Mesodermal cell (in vitro differentiated cells): ENCODE results near the gene WNT5B.

Source experiments
- H3K27ac ChIP-seq: 2 replicates; pipeline ENCODE4 v1.7.0; 2013; ENCODE audit warnings: mild to moderate bottlenecking, low read depth, low read length, moderate library complexity; ENCODE audit not compliant: severe bottlenecking
- H3K36me3 ChIP-seq: 2 replicates; pipeline ENCODE4 v1.7.1; 2013; ENCODE audit warnings: mild to moderate bottlenecking, low read length, moderate library complexity; ENCODE audit not compliant: control insufficient read depth, insufficient read depth
- H3K4me1 ChIP-seq: one replicate; pipeline ENCODE4 v1.7.1; 2013; ENCODE audit warnings: mild to moderate bottlenecking, low read length; ENCODE audit not compliant: insufficient read depth, control insufficient read depth, poor library complexity, severe bottlenecking
- H3K4me3 ChIP-seq: 2 replicates; pipeline ENCODE4 v1.7.0; 2013; ENCODE audit warnings: low read length, control low read depth, mild to moderate bottlenecking; ENCODE audit not compliant: insufficient read depth, poor library complexity, severe bottlenecking; ENCODE audit errors: extremely low read depth
- H3K9me3 ChIP-seq: 2 replicates; pipeline ENCODE4 v1.7.1; 2013; ENCODE audit warnings: mild to moderate bottlenecking, low read length, moderate library complexity; ENCODE audit not compliant: control insufficient read depth
- WGBS, 2 experiments: methylation state at CpG; one replicate each; pipeline ENCODE4 v1.1.5; 2013; ENCODE audit warnings: missing lambda C conversion rate in 2 of 2; ENCODE audit not compliant: insufficient coverage in 2 of 2; 5-methylcytosine and 5-hydroxymethylcytosine counted together

The WNT5B gene

DNA sequence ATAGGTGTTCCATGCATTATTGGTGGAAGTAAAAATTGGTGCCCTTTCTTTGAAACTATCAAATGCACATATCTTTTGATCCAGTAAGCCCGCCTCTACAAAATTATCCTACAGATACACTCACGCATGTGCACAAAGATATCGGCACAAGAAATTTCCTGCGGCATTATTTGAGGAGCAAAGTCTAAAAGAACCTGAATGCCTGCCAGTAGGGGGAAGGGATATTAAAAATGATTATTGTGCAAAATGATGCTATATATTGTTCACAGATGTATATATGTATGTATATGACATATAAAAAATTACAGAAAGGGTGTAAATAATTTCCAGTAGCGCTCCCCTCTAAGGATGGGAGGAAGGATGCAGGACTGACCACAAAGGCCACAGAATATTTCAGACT lies 37.2 kb downstream of the WNT5B start:
- Histone ChIP-seq H3K4me1 (peaks cover 3% of the 10 kb centered on the region), H3K4me3 (no peak overlapping the region), H3K27ac (no peak overlapping the region), H3K9me3 (no peaks in the 10 kb centered on the region), H3K36me3 (no peaks in the 10 kb centered on the region)
- 100% methylated on average over 4 of the region's 5 CpGs; no CpG with 5 or more reads in 1 of the 2 experiments for WGBS, 2 experiments

- 91% methylated on average over 1 of the region's 2 CpGs; no CpG with 5 or more reads in 1 of the 2 experiments for whole genome bisulfite sequencing, 2 experiments
- no peaks in the 10 kb centered on the region for H3K9me3 ChIP-seq
- H3K36me3 ChIP-seq = no peaks in the 10 kb centered on the region
- no peak overlapping the region for H3K27ac ChIP-seq
- no peak overlapping the region for H3K4me3 ChIP-seq
- H3K4me1 ChIP-seq = peaks cover 3% of the 10 kb centered on the region
Measured at GRCh38 chr12:1666685-1667162, 37.7 kb downstream of the WNT5B start.

DNA sequence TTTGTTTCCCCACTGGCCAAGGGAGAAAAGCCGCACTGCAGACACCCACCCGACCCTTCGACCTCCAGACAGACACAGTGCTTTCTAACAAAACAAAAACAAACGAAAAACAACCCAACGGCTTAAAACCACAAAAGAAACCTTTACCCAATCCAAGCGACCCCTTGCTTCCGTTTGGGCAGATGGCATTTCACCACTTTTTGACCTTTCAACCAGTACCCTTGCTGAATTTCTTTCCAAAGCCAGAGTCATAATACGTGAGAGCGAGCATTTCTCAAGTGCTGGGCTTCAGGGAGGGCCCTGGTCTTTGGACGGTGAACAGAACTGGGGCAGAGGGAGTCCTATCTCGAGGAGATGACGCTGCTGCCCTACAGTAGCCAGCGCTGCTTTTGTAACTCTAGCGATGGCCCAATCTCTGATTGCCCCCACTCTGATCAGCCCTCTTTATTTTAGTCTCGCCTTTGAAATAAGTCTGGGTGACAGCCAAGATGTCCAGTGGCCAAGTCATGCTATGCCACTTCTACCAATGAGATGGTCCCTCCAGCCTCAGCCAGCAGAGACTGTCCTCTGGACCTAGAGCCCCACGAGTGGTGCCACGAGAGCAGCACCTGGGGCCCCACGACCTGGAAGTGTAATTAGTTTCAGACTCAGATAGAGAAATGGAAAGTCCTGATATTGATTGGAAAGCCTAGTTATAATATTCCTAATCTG lies 40.0 kb downstream of the WNT5B start:
- no peaks in the 10 kb centered on the region for H3K36me3 ChIP-seq
- H3K4me1 ChIP-seq = peaks cover 3% of the 10 kb centered on the region
- H3K4me3 ChIP-seq = no peak overlapping the region
- no peak overlapping the region for H3K27ac ChIP-seq
- H3K9me3 ChIP-seq = no peaks in the 10 kb centered on the region
- 86 to 91% methylated on average over 14 to 16 of the region's 18 CpGs for WGBS, 2 experiments

DNA sequence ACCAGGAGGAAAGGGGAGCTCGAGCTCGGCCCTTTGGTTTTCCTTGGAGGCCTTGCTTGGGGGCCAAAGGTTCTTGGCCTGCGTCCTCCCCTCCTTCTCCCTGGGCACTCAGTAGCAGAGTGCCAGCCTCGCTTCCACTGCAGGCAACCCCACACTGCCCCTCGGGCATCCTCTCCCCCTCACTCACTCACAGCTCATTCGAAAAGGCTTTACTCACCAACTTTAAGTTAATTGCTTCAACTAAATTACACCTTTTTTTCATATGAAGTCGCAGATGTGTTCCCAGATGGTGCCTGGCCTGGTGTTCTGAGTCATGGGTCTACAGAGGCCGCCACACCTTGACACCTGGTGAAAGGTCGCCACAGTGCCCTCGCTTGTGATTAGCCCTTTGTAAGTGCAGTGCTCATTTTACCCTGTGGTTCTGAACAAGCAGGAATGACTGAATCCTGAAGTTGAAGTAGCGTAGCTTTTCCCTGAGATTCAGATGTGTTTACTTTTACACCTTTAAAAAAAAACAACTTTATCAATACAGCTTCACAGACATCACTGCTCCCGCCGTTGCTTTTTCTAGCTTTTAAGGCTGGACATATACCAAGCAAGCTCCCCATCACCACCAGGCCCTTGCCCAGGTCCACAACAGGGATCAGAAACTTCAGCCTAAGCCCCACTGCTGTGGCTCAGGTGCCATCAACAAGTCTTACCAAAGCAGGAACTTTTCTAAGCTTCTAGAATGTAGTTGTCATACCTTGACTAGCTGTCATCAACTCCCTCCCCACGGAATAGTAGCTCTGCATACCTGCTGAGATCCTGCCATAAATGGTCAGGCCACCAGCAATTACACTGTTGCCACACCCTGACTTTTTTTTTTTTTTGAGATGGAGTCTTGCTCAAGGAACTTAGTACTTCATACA lies 41.6 kb downstream of the WNT5B start:
- Histone ChIP-seq H3K4me1 (peaks cover 3% of the 10 kb centered on the region), H3K9me3 (no peaks in the 10 kb centered on the region), H3K27ac (no peak overlapping the region), H3K36me3 (no peaks in the 10 kb centered on the region), H3K4me3 (no peak overlapping the region)
- WGBS, 2 experiments = 76 to 89% methylated on average over 12 to 13 of the region's 14 CpGs

DNA sequence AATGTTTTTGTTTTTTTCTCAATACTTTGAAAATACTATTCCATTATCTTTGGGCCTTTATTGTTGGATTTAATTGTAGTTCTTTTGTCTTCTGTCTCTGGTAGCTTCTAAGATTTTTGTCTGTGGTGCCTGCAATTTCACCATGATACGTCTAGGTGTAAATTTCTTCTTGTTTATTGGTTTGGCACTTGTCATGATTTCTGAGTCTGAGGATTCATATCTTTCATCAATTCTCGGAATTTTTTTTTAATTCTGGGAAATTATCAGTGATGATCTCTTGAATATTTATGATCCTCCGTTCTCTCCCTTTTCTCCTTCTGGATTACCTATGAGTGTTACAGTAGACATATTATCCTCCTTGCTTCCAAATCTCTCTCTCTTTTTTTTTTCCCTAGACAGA lies 47.0 kb downstream of the WNT5B start:
- Histone ChIP-seq H3K9me3 (no peaks in the 10 kb centered on the region), H3K27ac (no peak overlapping the region), H3K4me3 (no peak overlapping the region), H3K4me1 (no peaks in the 10 kb centered on the region), H3K36me3 (no peaks in the 10 kb centered on the region)
- WGBS, 2 experiments = 67 to 100% methylated on average over 1 to 2 of the region's 3 CpGs

DNA sequence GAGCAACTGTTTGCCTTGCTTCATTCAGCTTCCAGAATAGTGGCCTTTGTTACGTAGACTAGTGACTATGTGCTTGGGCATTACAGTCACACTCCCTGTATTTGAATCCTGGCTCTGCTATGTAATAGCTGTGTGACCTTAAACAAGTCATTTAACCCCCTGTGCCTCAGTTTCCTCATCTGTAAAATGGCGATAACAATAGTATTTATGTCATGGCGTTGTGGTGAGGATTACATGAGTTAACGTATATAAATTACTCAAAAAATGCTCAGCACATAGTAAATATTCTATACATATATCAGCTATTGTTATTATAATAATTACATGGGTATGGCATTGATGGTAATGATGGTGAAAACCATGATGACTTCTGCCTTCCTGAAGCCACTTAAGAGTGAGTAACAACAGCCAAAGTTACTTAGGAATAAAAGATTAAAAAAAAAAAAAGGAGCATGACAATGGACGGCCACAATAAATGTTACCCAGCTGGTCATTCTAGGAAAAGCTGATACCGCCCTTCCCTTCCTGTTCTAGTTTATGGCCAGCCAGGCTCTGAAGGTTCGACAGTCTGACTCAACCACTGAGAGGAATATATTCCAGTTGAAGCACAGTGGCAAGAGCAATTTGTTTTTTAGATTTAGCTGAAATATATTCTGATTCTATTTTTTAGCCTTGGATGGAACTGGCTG lies 51.9 kb downstream of the WNT5B start:
- Histone ChIP-seq H3K4me1 (no peaks in the 10 kb centered on the region), H3K27ac (no peak overlapping the region), H3K4me3 (no peak overlapping the region), H3K9me3 (no peaks in the 10 kb centered on the region), H3K36me3 (no peaks in the 10 kb centered on the region)
- 84 to 90% methylated on average over 1 to 2 of the region's 7 CpGs for WGBS, 2 experiments

- Histone ChIP-seq H3K4me3 (no peak overlapping the region), H3K27ac (no peak overlapping the region), H3K4me1 (no peaks in the 10 kb centered on the region), H3K36me3 (no peaks in the 10 kb centered on the region), H3K9me3 (no peaks in the 10 kb centered on the region)
- WGBS, 2 experiments = 44% methylated on average over 1 of the region's 2 CpGs; no CpG with 5 or more reads in 1 of the 2 experiments
Measured at GRCh38 chr12:1681493-1681807, 52.4 kb downstream of the WNT5B start.

DNA sequence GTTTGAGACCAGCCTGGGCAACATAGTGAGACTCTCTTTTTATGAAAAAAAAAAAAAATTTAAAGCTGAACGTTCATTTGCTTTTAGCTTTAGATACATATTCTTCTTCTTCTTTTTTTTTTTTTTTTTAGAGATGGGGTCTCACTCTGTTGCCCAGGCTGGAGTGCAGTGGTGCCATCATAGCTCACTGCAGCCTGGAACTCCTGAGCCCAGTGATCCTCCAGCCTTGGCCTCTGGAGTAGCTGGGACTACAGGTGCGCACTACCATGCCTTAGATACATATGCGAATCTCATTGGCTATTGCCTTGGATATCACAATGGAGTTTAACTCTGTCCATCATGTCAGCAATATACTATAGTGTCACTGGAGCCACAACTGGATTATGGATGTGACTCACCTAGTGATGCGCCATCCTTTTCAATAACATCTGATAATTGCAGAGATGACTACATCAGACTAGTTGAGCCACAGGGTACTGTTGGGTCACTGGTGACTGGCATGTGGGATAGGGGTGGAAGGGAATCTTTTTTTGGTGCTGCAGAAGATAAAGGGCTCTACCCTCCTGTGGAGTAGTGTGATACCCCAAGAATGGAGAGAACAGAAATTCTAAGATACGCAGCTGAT lies 59.2 kb downstream of the WNT5B start:
- Histone ChIP-seq H3K9me3 (no peaks in the 10 kb centered on the region), H3K4me3 (no peak overlapping the region), H3K27ac (no peak overlapping the region), H3K36me3 (peaks cover 5% of the 10 kb centered on the region), H3K4me1 (peaks cover 8% of the 10 kb centered on the region)
- 100% methylated on average over 3 to 4 of the region's 5 CpGs for WGBS, 2 experiments

DNA sequence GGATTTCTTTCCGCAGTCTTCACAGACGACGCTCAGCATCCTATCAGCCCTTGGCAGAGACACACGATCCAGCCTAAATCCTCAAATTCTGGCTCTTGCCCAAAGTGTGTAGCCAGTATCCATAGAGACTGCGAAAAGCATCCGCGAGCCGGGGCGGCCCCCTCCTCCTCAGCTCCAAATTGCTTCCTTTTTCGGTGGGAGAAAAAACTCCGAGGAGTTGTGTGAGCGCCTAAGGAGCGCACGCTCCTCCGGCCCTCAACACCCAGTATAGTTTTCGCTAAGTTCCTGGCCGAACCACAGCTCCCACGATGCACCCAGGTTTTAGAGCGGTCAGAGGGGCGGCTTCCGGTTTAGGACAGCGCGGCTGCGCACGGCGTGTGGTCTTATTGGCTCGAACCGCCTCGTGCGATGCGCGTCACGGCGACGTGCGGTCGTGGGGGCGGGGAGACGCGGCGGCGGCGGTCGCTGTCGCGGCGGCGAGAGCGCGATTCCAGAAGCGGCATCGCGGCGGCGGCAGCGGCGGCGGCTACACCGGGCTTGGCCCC lies 61.6 kb downstream of the WNT5B start, which contains the start of gene ADIPOR2:
TSS of gene ADIPOR2 (plus strand) at position 493 of the 545 bp plus-strand sequence. CDS start 63,274 bp downstream, outside the sequence.
- peak within 1 kb of the TSS; percentile 98 for H3K27ac ChIP-seq
- peak within 1 kb of the TSS; percentile 86 for H3K4me3 ChIP-seq
- H3K36me3 ChIP-seq = peaks cover 16% of the 10 kb centered on the region
- peaks cover 8% of the 10 kb centered on the region for H3K4me1 ChIP-seq
- no peaks in the 10 kb centered on the region for H3K9me3 ChIP-seq
- WGBS, 2 experiments = 1 to 2% methylated on average over 29 to 32 of the region's 59 CpGs
